Measurements from ENCODE around the gene MCM9.

The MCM9 gene

GRCh38 chr6:118934461-118935330 is at the start of gene MCM9:
MCM9 (minus strand) TSS chr6:118935159; CDS start chr6:118931723, 3,436 bp downstream.
- Histone ChIP-seq H3K4me2 (ENCODE audit: low read length) (peak within 1 kb of the TSS; percentile 82), H4K20me1 (ENCODE audit: insufficient read depth, low read length) (no peaks in the 10 kb centered on the region), H3K4me1 (ENCODE audit: insufficient read depth, low read length, severe bottlenecking) (peaks cover 22% of the 10 kb centered on the region), H3K27me3 (ENCODE audit: insufficient read depth, low read length) (no peaks in the 10 kb centered on the region), H3K9me2 (ENCODE audit: low read depth, low read length) (no peaks in the 10 kb centered on the region), H2AFZ (ENCODE audit: low read length) (peak within 1 kb of the TSS; percentile 88), H3K9me3 (ENCODE audit: low read length) (no peaks in the 10 kb centered on the region), H3K9ac (ENCODE audit: low read length) (peak within 1 kb of the TSS; percentile 94), H3K36me3 (ENCODE audit: insufficient read depth, low read length) (peaks cover 18% of the 10 kb centered on the region), H3K4me3 (ENCODE audit: low read depth, low read length, poor library complexity, severe bottlenecking) (peak within 1 kb of the TSS; percentile 81), H3K27ac (ENCODE audit: low read depth, low read length, poor library complexity, severe bottlenecking) (peak within 1 kb of the TSS; percentile 83), H3K79me2 (ENCODE audit: insufficient read depth, low read length) (0 out of 2 replicates have a peak, but pooled peaks cover 8% of the 10 kb centered on the region), H3F3A (ENCODE audit: insufficient read depth, low read length) (no peaks in the 10 kb centered on the region)
- TF ChIP-seq CTCF (IDR thresholded peaks at IDR 0.05; ENCODE audit: low read length), result no peak
- TF ChIP-seq EZH2 (IDR thresholded peaks at IDR 0.05; ENCODE audit: borderline replicate concordance, low read length), result no peak

GRCh38 chr6:118984342-118984741 is 49.4 kb upstream of the MCM9 start:
- H3K79me2 ChIP-seq (ENCODE audit: insufficient read depth, low read length), result no peaks in the 10 kb centered on the region
- H3K9ac ChIP-seq (ENCODE audit: low read length), result no peak overlapping the region
- H3F3A ChIP-seq (ENCODE audit: insufficient read depth, low read length), result no peaks in the 10 kb centered on the region; the same call in 1 of the 2 replicates
- no peaks in the 10 kb centered on the region for H3K9me2 ChIP-seq (ENCODE audit: low read depth, low read length)
- no peaks in the 10 kb centered on the region for H3K36me3 ChIP-seq (ENCODE audit: insufficient read depth, low read length)
- no peak overlapping the region for H2AFZ ChIP-seq (ENCODE audit: low read length)
- H3K9me3 ChIP-seq (ENCODE audit: low read length), result no peaks in the 10 kb centered on the region
- H3K4me3 ChIP-seq (ENCODE audit: low read depth, low read length, poor library complexity, severe bottlenecking), result no peak overlapping the region
- H3K27ac ChIP-seq (ENCODE audit: low read depth, low read length, poor library complexity, severe bottlenecking), result no peak overlapping the region
- H3K4me1 ChIP-seq (ENCODE audit: insufficient read depth, low read length, severe bottlenecking), result no peaks in the 10 kb centered on the region
- no peaks in the 10 kb centered on the region for H4K20me1 ChIP-seq (ENCODE audit: insufficient read depth, low read length)
- TF ChIP-seq EZH2 (IDR thresholded peaks at IDR 0.05; ENCODE audit: borderline replicate concordance, low read length), result no peak
- H3K27me3 ChIP-seq (ENCODE audit: insufficient read depth, low read length), result no peaks in the 10 kb centered on the region
- no peak overlapping the region for H3K4me2 ChIP-seq (ENCODE audit: low read length)

- H3K4me1 ChIP-seq (ENCODE audit: insufficient read depth, low read length, severe bottlenecking), result no peaks in the 10 kb centered on the region
- H3K9ac ChIP-seq (ENCODE audit: low read length), result no peak overlapping the region
- H4K20me1 ChIP-seq (ENCODE audit: insufficient read depth, low read length), result no peaks in the 10 kb centered on the region
- H3K79me2 ChIP-seq (ENCODE audit: insufficient read depth, low read length), result no peaks in the 10 kb centered on the region
- no peaks in the 10 kb centered on the region for H3K9me2 ChIP-seq (ENCODE audit: low read depth, low read length)
- no peaks in the 10 kb centered on the region; the same call in 1 of the 2 replicates for H3F3A ChIP-seq (ENCODE audit: insufficient read depth, low read length)
- no peak overlapping the region for H3K27ac ChIP-seq (ENCODE audit: low read depth, low read length, poor library complexity, severe bottlenecking)
- H3K36me3 ChIP-seq (ENCODE audit: insufficient read depth, low read length), result no peaks in the 10 kb centered on the region
- H3K4me2 ChIP-seq (ENCODE audit: low read length), result no peak overlapping the region
- TF ChIP-seq EZH2 (IDR thresholded peaks at IDR 0.05; ENCODE audit: borderline replicate concordance, low read length), result no peak
- TF ChIP-seq CTCF (IDR thresholded peaks at IDR 0.05; ENCODE audit: low read length), result no peak
- no peak overlapping the region for H3K4me3 ChIP-seq (ENCODE audit: low read depth, low read length, poor library complexity, severe bottlenecking)
- no peaks in the 10 kb centered on the region for H3K27me3 ChIP-seq (ENCODE audit: insufficient read depth, low read length)
- H2AFZ ChIP-seq (ENCODE audit: low read length), result no peak overlapping the region
- no peaks in the 10 kb centered on the region for H3K9me3 ChIP-seq (ENCODE audit: low read length)
Observed at GRCh38 chr6:118982575-118982911, 47.6 kb upstream of the MCM9 start.
